ENCODE data around the gene PSORS1C1. TPM values are rescaled to one million over a fixed set of nuclear protein-coding genes. Genes with fewer than 3 reads are reported as not detected.

The PSORS1C1 gene
- total RNA-seq, 1 donor from 2014 or later, result 0.26 TPM

GRCh38 chr6:31107052-31107451 is 7.5 kb upstream of the PSORS1C1 start:
- Mint-ChIP-seq H3K9me3 (no peaks in the 10 kb centered on the region), H3K4me1 (ENCODE audit: low read depth) (no peaks in the 10 kb centered on the region), H3K27me3 (ENCODE audit: insufficient read depth) (peaks cover 14% of the 10 kb centered on the region), H3K36me3 (ENCODE audit: low read depth) (no peaks in the 10 kb centered on the region), H3K27ac (no peak overlapping the region), H3K4me3 (no peak overlapping the region)
- intact Hi-C loops (cut with micrococcal nuclease), result no loop called here
- DNase-seq (ENCODE audit: low spot score), result no peak

- Mint-ChIP-seq H3K27me3 (ENCODE audit: insufficient read depth) (peaks cover 16% of the 10 kb centered on the region), H3K4me3 (no peak overlapping the region), H3K9me3 (no peaks in the 10 kb centered on the region), H3K4me1 (ENCODE audit: low read depth) (no peaks in the 10 kb centered on the region), H3K36me3 (ENCODE audit: low read depth) (no peaks in the 10 kb centered on the region), H3K27ac (no peak overlapping the region)
- DNase-seq (ENCODE audit: low spot score), result no peak
- intact Hi-C loops (cut with micrococcal nuclease), result no loop called here
Observed at GRCh38 chr6:31110825-31111582, 3.6 kb upstream of the PSORS1C1 start.

- Mint-ChIP-seq H3K4me1 (ENCODE audit: low read depth) (no peaks in the 10 kb centered on the region), H3K36me3 (ENCODE audit: low read depth) (no peaks in the 10 kb centered on the region), H3K4me3 (no peak overlapping the region), H3K9me3 (no peaks in the 10 kb centered on the region), H3K27me3 (ENCODE audit: insufficient read depth) (peaks cover 16% of the 10 kb centered on the region), H3K27ac (no peak overlapping the region)
- intact Hi-C loops (cut with micrococcal nuclease), result no loop called here
- DNase-seq (ENCODE audit: low spot score), result no peak
Observed at GRCh38 chr6:31111712-31112111, 2.9 kb upstream of the PSORS1C1 start.

- H3K4me3 Mint-ChIP-seq, result no peak within 1 kb of the TSS
- no peaks in the 10 kb centered on the region for H3K9me3 Mint-ChIP-seq
- peaks cover 12% of the 10 kb centered on the region for H3K27me3 Mint-ChIP-seq (ENCODE audit: insufficient read depth)
- no peak for DNase-seq (ENCODE audit: low spot score)
- H3K4me1 Mint-ChIP-seq (ENCODE audit: low read depth), result no peaks in the 10 kb centered on the region
- intact Hi-C loops (cut with micrococcal nuclease), result no loop called here
- no peak within 1 kb of the TSS for H3K27ac Mint-ChIP-seq
- H3K36me3 Mint-ChIP-seq (ENCODE audit: low read depth), result no peaks in the 10 kb centered on the region
Observed at GRCh38 chr6:31112478-31112877, 2.1 kb upstream of the PSORS1C1 start, which contains the start of gene C6orf15. Gene C6orf15 (minus strand): TSS chr6:31112575. CDS start chr6:31112555, 20 bp downstream.

- DNase-seq (ENCODE audit: low spot score), result no peak
- Mint-ChIP-seq H3K4me3 (no peak overlapping the region), H3K27ac (no peak overlapping the region), H3K27me3 (ENCODE audit: insufficient read depth) (peaks cover 12% of the 10 kb centered on the region), H3K4me1 (ENCODE audit: low read depth) (no peaks in the 10 kb centered on the region), H3K9me3 (no peaks in the 10 kb centered on the region), H3K36me3 (ENCODE audit: low read depth) (no peaks in the 10 kb centered on the region)
- intact Hi-C loops (cut with micrococcal nuclease), result no loop called here
Observed at GRCh38 chr6:31113861-31114540, 599 bp upstream of the PSORS1C1 start.

GRCh38 chr6:31114970-31115849 is 610 bp downstream of the PSORS1C1 start:
- DNase-seq (ENCODE audit: low spot score), result no peak
- intact Hi-C loops (cut with micrococcal nuclease), result no loop called here
- no peak overlapping the region for H3K27ac Mint-ChIP-seq

GRCh38 chr6:31115941-31116560 is 1.5 kb downstream of the PSORS1C1 start:
- intact Hi-C loops (cut with micrococcal nuclease), result no loop called here
- DNase-seq (ENCODE audit: low spot score), result no peak
- Mint-ChIP-seq H3K27ac (no peak overlapping the region), H3K36me3 (ENCODE audit: low read depth) (no peaks in the 10 kb centered on the region), H3K27me3 (ENCODE audit: insufficient read depth) (peaks cover 5% of the 10 kb centered on the region), H3K4me3 (no peak overlapping the region), H3K4me1 (ENCODE audit: low read depth) (no peaks in the 10 kb centered on the region), H3K9me3 (no peaks in the 10 kb centered on the region)

More at GRCh38 chr6:31114970-31115849, 610 bp downstream of the PSORS1C1 start:
- Mint-ChIP-seq H3K9me3 (no peaks in the 10 kb centered on the region), H3K36me3 (ENCODE audit: low read depth) (no peaks in the 10 kb centered on the region), H3K4me3 (no peak overlapping the region), H3K27me3 (ENCODE audit: insufficient read depth) (peaks cover 5% of the 10 kb centered on the region), H3K4me1 (ENCODE audit: low read depth) (no peaks in the 10 kb centered on the region)

- Mint-ChIP-seq H3K27ac (no peak overlapping the region), H3K4me1 (ENCODE audit: low read depth) (no peaks in the 10 kb centered on the region), H3K27me3 (ENCODE audit: insufficient read depth) (peaks cover 5% of the 10 kb centered on the region), H3K9me3 (no peaks in the 10 kb centered on the region), H3K36me3 (ENCODE audit: low read depth) (no peaks in the 10 kb centered on the region), H3K4me3 (no peak overlapping the region)
- intact Hi-C loops (cut with micrococcal nuclease), result no loop called here
- DNase-seq (ENCODE audit: low spot score), result no peak
Observed at GRCh38 chr6:31116661-31117385, 2.2 kb downstream of the PSORS1C1 start.

GRCh38 chr6:31118178-31118577 is 3.6 kb downstream of the PSORS1C1 start:
- DNase-seq (ENCODE audit: low spot score), result no peak
- Mint-ChIP-seq H3K36me3 (ENCODE audit: low read depth) (no peaks in the 10 kb centered on the region), H3K27ac (no peak overlapping the region), H3K4me3 (no peak overlapping the region), H3K27me3 (ENCODE audit: insufficient read depth) (peaks cover 5% of the 10 kb centered on the region), H3K4me1 (ENCODE audit: low read depth) (no peaks in the 10 kb centered on the region), H3K9me3 (no peaks in the 10 kb centered on the region)
- intact Hi-C loops (cut with micrococcal nuclease), result no loop called here

GRCh38 chr6:31120151-31120915 is 5.7 kb downstream of the PSORS1C1 start, which contains the start of gene CDSN:
Gene CDSN (minus strand): TSS chr6:31120446. CDS start chr6:31120419, 27 bp downstream.
- intact Hi-C loops (cut with micrococcal nuclease), result no loop called here
- no peak for DNase-seq (ENCODE audit: low spot score)
- H3K27ac Mint-ChIP-seq, result no peak within 1 kb of the TSS
- H3K27me3 Mint-ChIP-seq (ENCODE audit: insufficient read depth), result peaks cover 3% of the 10 kb centered on the region
- H3K4me3 Mint-ChIP-seq, result no peak within 1 kb of the TSS
- no peaks in the 10 kb centered on the region for H3K9me3 Mint-ChIP-seq
- H3K36me3 Mint-ChIP-seq (ENCODE audit: low read depth), result no peaks in the 10 kb centered on the region
- no peaks in the 10 kb centered on the region for H3K4me1 Mint-ChIP-seq (ENCODE audit: low read depth)

GRCh38 chr6:31121131-31121790 is 6.7 kb downstream of the PSORS1C1 start:
- intact Hi-C loops (cut with micrococcal nuclease), result no loop called here
- peaks cover 2% of the 10 kb centered on the region for H3K27me3 Mint-ChIP-seq (ENCODE audit: insufficient read depth)
- no peak overlapping the region for H3K27ac Mint-ChIP-seq
- H3K4me3 Mint-ChIP-seq, result no peak overlapping the region
- DNase-seq (ENCODE audit: low spot score), result no peak
- H3K36me3 Mint-ChIP-seq (ENCODE audit: low read depth), result no peaks in the 10 kb centered on the region
- no peaks in the 10 kb centered on the region for H3K9me3 Mint-ChIP-seq
- H3K4me1 Mint-ChIP-seq (ENCODE audit: low read depth), result no peaks in the 10 kb centered on the region
